Lower leg skin (tissue), 3 donors: ENCODE measurements around the gene PDE9A.

Experiments used
- POLR2A ChIP-seq, 2 donors: fragments of 450-650 bp; IDR thresholded peaks; one replicate each; pipeline ENCODE4 v1.6.1; 2016 to 2017; ENCODE audit warnings: antibody characterized with exemption in 2 of 2, mild to moderate bottlenecking in 1 of 2, moderate library complexity in 1 of 2
- TF ChIP-seq, protein P1 (sequence below), 3 donors: fragments of 450-650 bp; IDR thresholded peaks; one replicate each; pipeline ENCODE4 v1.5.1; 2016; ENCODE audit warnings: antibody characterized with exemption in 3 of 3, mild to moderate bottlenecking in 3 of 3, moderate library complexity in 2 of 3

DNA sequence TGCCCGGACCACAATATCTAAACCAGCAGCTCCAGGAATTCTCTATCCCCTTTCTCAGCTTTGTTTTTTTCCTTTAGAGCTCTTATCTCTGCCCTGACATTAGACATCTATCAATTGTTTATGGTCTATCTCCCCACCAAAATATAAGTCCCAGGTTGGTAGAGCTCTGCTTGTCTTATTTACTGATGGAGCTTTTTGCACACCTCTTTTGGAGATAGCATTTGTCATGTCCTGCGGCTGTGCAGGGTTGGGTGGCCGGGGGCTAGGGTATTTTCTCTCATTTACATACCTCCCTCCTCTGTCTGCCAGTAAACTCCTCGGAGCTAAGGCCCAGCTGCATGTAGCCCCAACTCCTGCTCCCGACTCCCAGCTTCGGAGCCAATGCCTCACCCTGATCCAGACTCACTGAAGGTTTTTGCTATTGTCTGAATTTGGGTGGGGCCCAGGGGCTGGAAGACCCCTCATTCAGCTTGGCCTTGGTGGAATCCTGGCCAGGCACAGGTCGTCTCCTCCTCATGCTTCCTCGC lies 11.1 kb upstream of the PDE9A start:
- TF ChIP-seq POLR2A (IDR thresholded peaks at IDR 0.05): no peak
- TF ChIP-seq, protein P1, sequence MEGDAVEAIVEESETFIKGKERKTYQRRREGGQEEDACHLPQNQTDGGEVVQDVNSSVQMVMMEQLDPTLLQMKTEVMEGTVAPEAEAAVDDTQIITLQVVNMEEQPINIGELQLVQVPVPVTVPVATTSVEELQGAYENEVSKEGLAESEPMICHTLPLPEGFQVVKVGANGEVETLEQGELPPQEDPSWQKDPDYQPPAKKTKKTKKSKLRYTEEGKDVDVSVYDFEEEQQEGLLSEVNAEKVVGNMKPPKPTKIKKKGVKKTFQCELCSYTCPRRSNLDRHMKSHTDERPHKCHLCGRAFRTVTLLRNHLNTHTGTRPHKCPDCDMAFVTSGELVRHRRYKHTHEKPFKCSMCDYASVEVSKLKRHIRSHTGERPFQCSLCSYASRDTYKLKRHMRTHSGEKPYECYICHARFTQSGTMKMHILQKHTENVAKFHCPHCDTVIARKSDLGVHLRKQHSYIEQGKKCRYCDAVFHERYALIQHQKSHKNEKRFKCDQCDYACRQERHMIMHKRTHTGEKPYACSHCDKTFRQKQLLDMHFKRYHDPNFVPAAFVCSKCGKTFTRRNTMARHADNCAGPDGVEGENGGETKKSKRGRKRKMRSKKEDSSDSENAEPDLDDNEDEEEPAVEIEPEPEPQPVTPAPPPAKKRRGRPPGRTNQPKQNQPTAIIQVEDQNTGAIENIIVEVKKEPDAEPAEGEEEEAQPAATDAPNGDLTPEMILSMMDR (IDR thresholded peaks at IDR 0.05): no peak
